Measurements from ENCODE around the gene RECQL. TPM values are rescaled to one million over a fixed set of nuclear protein-coding genes. Genes with fewer than 3 reads are reported as not detected.

RECQL gene
- total RNA-seq, 1 donor from 2014 or later = 49.1 TPM

DNA sequence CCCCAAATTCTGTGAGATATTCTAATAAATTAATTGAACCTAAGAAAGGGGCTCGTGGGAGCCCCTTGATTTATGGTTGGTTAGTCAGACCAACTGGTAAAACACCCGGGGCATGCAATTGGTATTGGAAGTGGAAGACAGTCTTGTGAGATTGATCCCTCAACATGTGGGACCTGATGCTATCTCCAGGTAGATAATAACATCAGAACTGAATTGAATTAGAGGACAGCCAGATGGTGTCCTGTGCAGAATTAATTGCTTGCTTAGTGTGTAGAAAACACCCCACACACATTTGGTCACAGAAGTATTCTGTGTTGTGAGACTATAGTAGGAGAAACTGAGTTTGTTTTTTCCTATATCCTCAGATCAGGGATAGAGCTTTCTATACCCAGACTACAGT lies 42.0 kb downstream of the RECQL start:
- Histone ChIP-seq H3K4me3 (ENCODE audit: insufficient read depth, low read depth, low read length) (no peak overlapping the region), H3K79me2 (ENCODE audit: insufficient read depth, low read length) (no peaks in the 10 kb centered on the region), H3K36me3 (ENCODE audit: insufficient read depth, low read length) (peaks cover 5% of the 10 kb centered on the region), H2AFZ (ENCODE audit: low read depth, low read length) (no peak overlapping the region), H3K4me2 (ENCODE audit: low read length) (no peak overlapping the region), H3K9me3 (ENCODE audit: insufficient read depth, low read depth, low read length) (no peaks in the 10 kb centered on the region), H3K27me3 (ENCODE audit: insufficient read depth, low read length) (no peaks in the 10 kb centered on the region), H3K4me1 (ENCODE audit: insufficient read depth, low read length) (no peaks in the 10 kb centered on the region), H3K27ac (ENCODE audit: low read depth, low read length) (no peak overlapping the region), H3K9ac (ENCODE audit: low read length) (no peak overlapping the region), H4K20me1 (ENCODE audit: insufficient read depth, low read length) (no peaks in the 10 kb centered on the region)
- Mint-ChIP-seq H3K27me3 (ENCODE audit: low read depth, unreplicated experiment) (no peaks in the 10 kb centered on the region), H3K36me3 (ENCODE audit: low read depth, unreplicated experiment) (peaks cover 13% of the 10 kb centered on the region), H3K9me3 (ENCODE audit: unreplicated experiment) (no peaks in the 10 kb centered on the region), H3K4me1 (ENCODE audit: low read depth, unreplicated experiment) (peaks cover 3% of the 10 kb centered on the region), H3K4me3 (ENCODE audit: unreplicated experiment) (no peak overlapping the region), H3K27ac (ENCODE audit: unreplicated experiment) (no peak overlapping the region)
- TF ChIP-seq EZH2 (IDR thresholded peaks at IDR 0.05; ENCODE audit: insufficient read depth, low read length) (no peak), CTCF (IDR thresholded peaks at IDR 0.05; ENCODE audit: insufficient read depth, low read depth, low read length) (no peak)
- FAIRE-seq (no peak), DNase-seq (ENCODE audit: low read depth) (no peak)

DNA sequence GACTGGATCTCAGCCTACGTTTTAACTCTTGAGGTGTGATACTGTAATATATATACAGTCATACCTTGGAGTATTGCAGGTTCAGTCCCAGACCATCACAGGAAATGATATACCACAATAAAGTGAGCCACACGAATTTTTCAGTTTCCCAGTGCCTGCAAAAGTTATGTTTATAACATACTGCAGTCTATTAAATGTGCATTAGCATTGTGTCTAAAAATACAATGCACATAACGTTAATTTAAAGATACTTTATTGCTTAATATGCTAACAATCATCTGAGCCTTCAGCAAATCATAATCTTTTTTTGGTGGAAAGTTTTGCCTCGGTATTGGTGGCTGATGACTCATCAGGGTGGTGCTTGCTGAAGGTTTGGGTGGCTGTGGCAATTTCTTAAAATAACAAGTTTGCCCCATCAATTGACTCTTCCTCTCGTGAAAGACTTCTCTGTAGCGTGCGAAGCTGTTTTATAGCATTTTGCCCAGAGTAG lies 45.1 kb downstream of the RECQL start:
- no peak overlapping the region for H2AFZ ChIP-seq (ENCODE audit: low read depth, low read length)
- no peak overlapping the region for H3K27ac Mint-ChIP-seq (ENCODE audit: unreplicated experiment)
- H3K9me3 Mint-ChIP-seq (ENCODE audit: unreplicated experiment) = no peaks in the 10 kb centered on the region
- no peaks in the 10 kb centered on the region for H3K27me3 ChIP-seq (ENCODE audit: insufficient read depth, low read length)
- no peaks in the 10 kb centered on the region for H3K4me1 ChIP-seq (ENCODE audit: insufficient read depth, low read length)
- no peak overlapping the region for H3K9ac ChIP-seq (ENCODE audit: low read length)
- no peak overlapping the region for H3K4me3 ChIP-seq (ENCODE audit: insufficient read depth, low read depth, low read length)
- no peak overlapping the region for H3K27ac ChIP-seq (ENCODE audit: low read depth, low read length)
- FAIRE-seq (no peak), DNase-seq (ENCODE audit: low read depth) (no peak)
- no peak overlapping the region for H3K4me3 Mint-ChIP-seq (ENCODE audit: unreplicated experiment)
- H3K4me1 Mint-ChIP-seq (ENCODE audit: low read depth, unreplicated experiment) = peaks cover 6% of the 10 kb centered on the region
- H3K36me3 Mint-ChIP-seq (ENCODE audit: low read depth, unreplicated experiment) = peaks cover 13% of the 10 kb centered on the region
- peaks cover 3% of the 10 kb centered on the region for H3K36me3 ChIP-seq (ENCODE audit: insufficient read depth, low read length)
- H3K27me3 Mint-ChIP-seq (ENCODE audit: low read depth, unreplicated experiment) = no peaks in the 10 kb centered on the region
- no peaks in the 10 kb centered on the region for H4K20me1 ChIP-seq (ENCODE audit: insufficient read depth, low read length)
- H3K79me2 ChIP-seq (ENCODE audit: insufficient read depth, low read length) = no peaks in the 10 kb centered on the region
- TF ChIP-seq CTCF (IDR thresholded peaks at IDR 0.05; ENCODE audit: insufficient read depth, low read depth, low read length) = no peak
- TF ChIP-seq EZH2 (IDR thresholded peaks at IDR 0.05; ENCODE audit: insufficient read depth, low read length) = no peak
- no peak overlapping the region for H3K4me2 ChIP-seq (ENCODE audit: low read length)
- H3K9me3 ChIP-seq (ENCODE audit: insufficient read depth, low read depth, low read length) = no peaks in the 10 kb centered on the region

- H3K27ac ChIP-seq (ENCODE audit: low read depth, low read length) = no peak overlapping the region
- H2AFZ ChIP-seq (ENCODE audit: low read depth, low read length) = no peak overlapping the region
- H3K4me1 ChIP-seq (ENCODE audit: insufficient read depth, low read length) = no peaks in the 10 kb centered on the region
- peaks cover under 1% of the 10 kb centered on the region for H3K36me3 ChIP-seq (ENCODE audit: insufficient read depth, low read length)
- FAIRE-seq (peak; percentile 43), DNase-seq (ENCODE audit: low read depth) (no peak)
- H3K9ac ChIP-seq (ENCODE audit: low read length) = no peak overlapping the region
- no peak overlapping the region for H3K27ac Mint-ChIP-seq (ENCODE audit: unreplicated experiment)
- no peaks in the 10 kb centered on the region for H3K79me2 ChIP-seq (ENCODE audit: insufficient read depth, low read length)
- no peak overlapping the region for H3K4me2 ChIP-seq (ENCODE audit: low read length)
- H3K27me3 ChIP-seq (ENCODE audit: insufficient read depth, low read length) = no peaks in the 10 kb centered on the region
- peaks cover 15% of the 10 kb centered on the region for H3K4me1 Mint-ChIP-seq (ENCODE audit: low read depth, unreplicated experiment)
- no peaks in the 10 kb centered on the region for H3K27me3 Mint-ChIP-seq (ENCODE audit: low read depth, unreplicated experiment)
- H3K4me3 ChIP-seq (ENCODE audit: insufficient read depth, low read depth, low read length) = no peak overlapping the region
- TF ChIP-seq EZH2 (IDR thresholded peaks at IDR 0.05; ENCODE audit: insufficient read depth, low read length) (no peak), CTCF (IDR thresholded peaks at IDR 0.05; ENCODE audit: insufficient read depth, low read depth, low read length) (no peak)
- H4K20me1 ChIP-seq (ENCODE audit: insufficient read depth, low read length) = no peaks in the 10 kb centered on the region
- no peaks in the 10 kb centered on the region for H3K9me3 ChIP-seq (ENCODE audit: insufficient read depth, low read depth, low read length)
- H3K9me3 Mint-ChIP-seq (ENCODE audit: unreplicated experiment) = no peaks in the 10 kb centered on the region
- no peak overlapping the region for H3K4me3 Mint-ChIP-seq (ENCODE audit: unreplicated experiment)
- peaks cover 13% of the 10 kb centered on the region for H3K36me3 Mint-ChIP-seq (ENCODE audit: low read depth, unreplicated experiment)
Observed at GRCh38 chr12:21453312-21453852, 48.1 kb downstream of the RECQL start.

Measured in astrocyte (in vitro differentiated cells and primary cell).